Activated T-cell treated with anti-CD3 and anti-CD28 coated beads, Interleukin-2, amount 50 U/mL, for 72 hours (primary cell): ENCODE measurements around the gene DLG2. TPM values are rescaled to one million over a fixed set of nuclear protein-coding genes. Genes with fewer than 3 reads are reported as not detected.
"Not testable (repeated sequence)": the region's sequence is repeated elsewhere in the genome, so short reads cannot be mapped to it uniquely, and the experiment has no call there.

Experiments
- ATAC-seq, 2 donors: fragments of 150-1000 bp; cut with Tn5 transposase; replicated peaks in 1 of 2; 2 replicates each; pipeline ENCODE4 v1.10.0; 2021; ENCODE audit warnings: moderate library complexity in 2 of 2, mild to moderate bottlenecking in 1 of 2
- DNase-seq, 2 donors: peaks; one replicate each; pipeline ENCODE4 v3.0.0; 2021 to 2022; ENCODE audit warnings: mixed read lengths in 1 of 2
- H3K27ac Mint-ChIP-seq: one replicate; pipeline ENCODE4 v1.8.0; 2022; ENCODE audit warnings: mild to moderate bottlenecking, moderate library complexity, mixed read lengths
- H3K27me3 Mint-ChIP-seq: one replicate; pipeline ENCODE4 v1.8.0; 2022; ENCODE audit warnings: low read depth, mixed read lengths
- H3K36me3 Mint-ChIP-seq, 2 donors: one replicate each; pipeline ENCODE4 v1.8.0; 2022; ENCODE audit warnings: mixed read lengths in 2 of 2, mild to moderate bottlenecking in 1 of 2; ENCODE audit not compliant: insufficient read depth in 2 of 2
- H3K4me1 Mint-ChIP-seq: one replicate; pipeline ENCODE4 v1.8.0; 2022; ENCODE audit warnings: low read depth, mixed read lengths
- H3K4me3 Mint-ChIP-seq, 2 donors: one replicate each; pipeline ENCODE4 v1.8.0; 2022; ENCODE audit warnings: mild to moderate bottlenecking in 2 of 2, mixed read lengths in 2 of 2, moderate library complexity in 2 of 2
- H3K9me3 Mint-ChIP-seq, 2 donors: one replicate each; pipeline ENCODE4 v1.8.0; 2022; ENCODE audit warnings: mixed read lengths in 2 of 2
- total RNA-seq, 2 donors: library from RNA; stranded (reverse); gene quantifications; one replicate each; pipeline ENCODE4 v1.2.3, GENCODE V29; 2022

DLG2 gene
- total RNA-seq, 2 donors from 2014 or later, result 4.1 to 5.3 TPM

- Mint-ChIP-seq H3K36me3 (peaks cover 0 to 2% of the 10 kb centered on the region in 2 donors), H3K27me3 (no peaks in the 10 kb centered on the region), H3K9me3 (peaks cover 4 to 8% of the 10 kb centered on the region in 2 donors), H3K27ac (no peak overlapping the region), H3K4me3 (no peak overlapping the region), H3K4me1 (no peaks in the 10 kb centered on the region)
- no peak for DNase-seq
- no peak for ATAC-seq
Observed at GRCh38 chr11:84345027-84345426, 1282.1 kb downstream of the DLG2 start.

DNA sequence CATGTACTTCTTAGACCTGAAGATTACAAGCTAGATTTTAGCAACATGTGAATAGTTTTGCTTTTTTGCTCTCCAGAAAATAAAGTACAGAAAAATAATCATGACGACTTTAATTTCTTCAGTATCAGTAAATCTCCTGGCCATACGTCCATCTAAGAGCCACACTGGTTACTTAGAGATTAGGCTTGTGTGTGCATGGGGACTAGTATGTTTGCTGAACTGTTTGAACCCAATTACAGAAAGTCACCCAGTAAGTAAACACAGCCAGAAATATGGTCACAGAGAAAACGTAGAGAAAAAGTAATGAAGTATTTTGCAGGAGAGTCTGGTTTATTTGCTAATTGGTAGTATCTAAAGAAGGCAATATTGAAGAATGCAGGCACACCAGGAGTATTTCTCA lies 1287.3 kb downstream of the DLG2 start:
- Mint-ChIP-seq H3K4me1 (no peaks in the 10 kb centered on the region), H3K9me3 (peaks cover 7 to 8% of the 10 kb centered on the region in 2 donors), H3K4me3 (no peak overlapping the region), H3K27me3 (no peaks in the 10 kb centered on the region), H3K36me3 (no peaks in the 10 kb centered on the region), H3K27ac (no peak overlapping the region)
- no peak for ATAC-seq
- no peak for DNase-seq

GRCh38 chr11:84333221-84333620 lies 1293.9 kb downstream of the DLG2 start:
- no peak overlapping the region for H3K27ac Mint-ChIP-seq
- no peaks in the 10 kb centered on the region for H3K36me3 Mint-ChIP-seq
- no peaks in the 10 kb centered on the region for H3K4me1 Mint-ChIP-seq
- no peaks in the 10 kb centered on the region for H3K27me3 Mint-ChIP-seq
- DNase-seq (no peak), ATAC-seq (no peak)
- no peak overlapping the region for H3K4me3 Mint-ChIP-seq
- peaks cover 3 to 4% of the 10 kb centered on the region in 2 donors for H3K9me3 Mint-ChIP-seq

DNA sequence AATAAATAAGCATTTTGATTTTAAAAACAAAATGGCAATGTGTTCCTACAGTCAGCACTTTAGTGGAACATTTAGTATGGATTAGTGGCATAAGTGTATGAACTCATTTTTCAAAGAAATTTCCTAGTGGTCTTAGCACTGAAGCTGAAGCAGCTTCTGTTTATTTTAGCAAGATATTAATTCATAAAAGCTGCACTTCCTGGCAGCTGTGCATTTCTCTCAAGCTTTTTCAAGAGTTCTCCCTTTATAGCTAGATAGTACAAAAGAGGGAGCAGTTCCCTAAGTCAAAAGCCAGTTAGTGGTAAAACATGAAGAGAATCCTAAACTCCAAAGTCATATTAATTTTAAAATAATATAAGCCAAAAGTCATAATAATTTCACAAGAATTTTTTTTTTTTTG lies 1304.9 kb downstream of the DLG2 start:
- H3K36me3 Mint-ChIP-seq, result no peaks in the 10 kb centered on the region
- no peaks in the 10 kb centered on the region for H3K27me3 Mint-ChIP-seq
- no peak overlapping the region for H3K4me3 Mint-ChIP-seq
- no peaks in the 10 kb centered on the region for H3K4me1 Mint-ChIP-seq
- no peak overlapping the region for H3K27ac Mint-ChIP-seq
- no peak for ATAC-seq
- peaks cover 16 to 17% of the 10 kb centered on the region in 2 donors for H3K9me3 Mint-ChIP-seq
- no peak for DNase-seq

GRCh38 chr11:84319863-84320262 lies 1307.3 kb downstream of the DLG2 start:
- no peaks in the 10 kb centered on the region for H3K36me3 Mint-ChIP-seq
- no peak overlapping the region for H3K27ac Mint-ChIP-seq

GRCh38 chr11:84316866-84317555 lies 1310.1 kb downstream of the DLG2 start:
- Mint-ChIP-seq H3K36me3 (no peaks in the 10 kb centered on the region), H3K27ac (no peak overlapping the region)

More at GRCh38 chr11:84319863-84320262, 1307.3 kb downstream of the DLG2 start:
- Mint-ChIP-seq H3K9me3 (peaks cover 16 to 17% of the 10 kb centered on the region in 2 donors), H3K4me3 (no peak overlapping the region), H3K4me1 (no peaks in the 10 kb centered on the region), H3K27me3 (no peaks in the 10 kb centered on the region)
- DNase-seq (no peak), ATAC-seq (no peak)

GRCh38 chr11:84313830-84314359 lies 1313.2 kb downstream of the DLG2 start:
- Mint-ChIP-seq H3K4me3 (no peak overlapping the region), H3K4me1 (no peaks in the 10 kb centered on the region), H3K36me3 (no peaks in the 10 kb centered on the region), H3K27ac (no peak overlapping the region), H3K9me3 (peaks cover 3 to 5% of the 10 kb centered on the region in 2 donors), H3K27me3 (no peaks in the 10 kb centered on the region)
- ATAC-seq, result no peak
- DNase-seq, result no peak

More at GRCh38 chr11:84316866-84317555, 1310.1 kb downstream of the DLG2 start:
- H3K4me3 Mint-ChIP-seq, result no peak overlapping the region
- peaks cover 8 to 10% of the 10 kb centered on the region in 2 donors for H3K9me3 Mint-ChIP-seq
- DNase-seq (no peak), ATAC-seq (no peak)
- H3K27me3 Mint-ChIP-seq, result no peaks in the 10 kb centered on the region
- no peaks in the 10 kb centered on the region for H3K4me1 Mint-ChIP-seq

DNA sequence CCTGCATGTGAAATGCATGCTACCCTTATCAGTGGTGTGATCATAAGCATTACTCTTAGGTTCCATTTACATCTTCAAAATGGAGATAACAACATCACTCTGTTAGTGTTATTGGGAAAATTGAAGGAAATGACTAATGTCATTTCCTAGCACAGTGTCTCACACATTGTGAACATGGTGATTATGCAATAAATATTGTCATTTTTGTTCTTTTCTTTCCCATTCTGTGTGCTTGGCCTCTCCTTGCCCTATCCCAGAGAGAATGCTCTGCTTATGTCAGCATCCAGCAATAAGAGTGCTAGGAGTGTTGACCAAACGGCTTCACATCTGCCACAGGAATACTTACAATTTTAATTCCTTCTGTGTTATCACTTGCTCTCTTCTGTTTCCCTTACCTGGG lies 1316.9 kb downstream of the DLG2 start:
- H3K4me3 Mint-ChIP-seq, result no peak overlapping the region
- DNase-seq (no peak), ATAC-seq (no peak)
- H3K27ac Mint-ChIP-seq, result no peak overlapping the region
- H3K9me3 Mint-ChIP-seq, result peaks cover 1 to 6% of the 10 kb centered on the region in 2 donors
- H3K4me1 Mint-ChIP-seq, result no peaks in the 10 kb centered on the region
- no peaks in the 10 kb centered on the region for H3K36me3 Mint-ChIP-seq
- H3K27me3 Mint-ChIP-seq, result no peaks in the 10 kb centered on the region

DNA sequence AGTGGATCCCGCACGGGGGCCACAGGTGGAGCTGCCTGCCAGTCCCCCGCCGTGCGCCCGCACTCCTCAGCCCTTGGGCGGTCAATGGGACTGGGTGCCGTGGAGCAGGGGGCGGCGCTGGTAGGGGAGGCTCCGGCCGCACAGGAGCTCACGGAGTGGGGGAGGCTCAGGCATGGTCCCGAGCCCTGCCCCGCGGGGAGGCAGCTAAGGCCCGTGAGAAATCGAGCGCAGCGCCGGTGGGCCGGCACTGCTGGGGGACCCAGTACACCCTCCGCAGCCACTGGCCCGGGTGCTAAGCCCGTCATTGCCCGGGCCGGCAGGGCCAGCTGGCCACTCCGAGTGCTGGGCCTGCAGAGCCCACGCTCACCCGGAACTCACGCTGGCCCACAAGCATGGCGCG lies 1318.7 kb downstream of the DLG2 start:
- H3K36me3 Mint-ChIP-seq, H3K27me3 Mint-ChIP-seq, ATAC-seq, H3K4me1 Mint-ChIP-seq, H3K27ac Mint-ChIP-seq, H3K4me3 Mint-ChIP-seq, H3K9me3 Mint-ChIP-seq, DNase-seq: not testable (repeated sequence)

DNA sequence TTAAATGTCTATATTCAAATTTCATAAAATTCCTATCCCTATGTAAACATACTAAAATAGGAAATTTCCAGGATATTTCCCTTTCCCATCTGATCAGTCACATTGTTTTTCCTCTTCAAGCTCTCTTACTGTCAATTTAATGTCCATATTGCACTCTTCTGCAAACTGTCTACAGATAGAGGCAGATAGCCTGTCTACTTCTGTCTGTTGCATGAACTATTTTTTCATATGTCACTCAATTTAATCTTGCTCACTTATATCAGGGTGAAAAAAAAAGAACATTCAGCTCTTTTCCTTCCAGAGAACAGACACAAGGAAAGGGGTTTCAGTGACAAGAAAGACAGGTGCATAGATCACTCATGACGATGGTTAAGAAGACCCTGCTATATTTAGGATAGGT lies 1327.1 kb downstream of the DLG2 start:
- no peak for ATAC-seq
- no peaks in the 10 kb centered on the region for H3K36me3 Mint-ChIP-seq

GRCh38 chr11:84297570-84297969 lies 1329.6 kb downstream of the DLG2 start:
- DNase-seq, result no peak
- Mint-ChIP-seq H3K27me3 (no peaks in the 10 kb centered on the region), H3K9me3 (no peaks in the 10 kb centered on the region), H3K4me1 (no peaks in the 10 kb centered on the region), H3K4me3 (no peak overlapping the region), H3K36me3 (no peaks in the 10 kb centered on the region), H3K27ac (no peak overlapping the region)
- ATAC-seq, result no peak

More for the DNA sequence above, 1327.1 kb downstream of the DLG2 start:
- no peak for DNase-seq
- Mint-ChIP-seq H3K27me3 (no peaks in the 10 kb centered on the region), H3K27ac (no peak overlapping the region), H3K9me3 (no peaks in the 10 kb centered on the region), H3K4me3 (no peak overlapping the region), H3K4me1 (no peaks in the 10 kb centered on the region)

DNA sequence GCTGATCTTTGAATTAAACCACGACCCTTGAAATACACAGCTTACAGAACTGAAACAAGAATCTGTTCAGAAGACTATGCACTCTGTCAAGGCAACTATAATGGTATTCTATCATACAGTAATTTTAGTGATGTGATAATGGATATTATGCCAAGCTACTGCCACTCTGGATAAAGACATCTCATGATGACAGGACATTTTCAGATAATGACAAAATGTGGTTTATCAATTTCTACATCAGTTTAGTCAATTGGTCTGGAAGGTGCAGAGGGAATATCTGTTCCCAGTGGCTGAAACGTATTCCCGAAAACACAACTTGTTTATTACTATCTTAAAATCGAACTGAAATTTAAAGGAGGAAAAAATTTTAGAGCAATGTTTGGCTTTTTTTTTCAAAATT lies 1331.3 kb downstream of the DLG2 start:
- ATAC-seq (no peak), DNase-seq (no peak)
- Mint-ChIP-seq H3K9me3 (no peaks in the 10 kb centered on the region), H3K4me1 (no peaks in the 10 kb centered on the region), H3K27ac (no peak overlapping the region), H3K4me3 (no peak overlapping the region), H3K27me3 (no peaks in the 10 kb centered on the region), H3K36me3 (no peaks in the 10 kb centered on the region)

DNA sequence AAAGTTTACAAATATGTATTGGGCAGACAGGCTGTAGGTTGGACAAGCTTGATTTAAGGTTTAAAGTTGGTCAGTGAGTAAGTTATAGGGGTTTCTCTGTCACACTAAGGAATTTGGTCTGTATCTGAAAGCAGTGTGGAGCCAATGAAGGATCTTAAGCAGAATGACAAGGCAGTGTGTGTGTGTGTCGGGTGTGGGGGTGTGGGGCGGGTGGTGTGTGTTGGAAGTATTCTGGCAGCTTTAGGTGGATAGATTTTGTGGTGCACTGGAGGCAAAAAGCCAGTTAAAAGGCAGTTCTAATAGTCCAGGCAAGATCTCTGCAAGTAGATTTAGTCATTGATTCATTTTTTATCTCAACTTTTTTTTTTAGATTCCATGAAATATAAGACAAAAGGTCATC lies 1334.2 kb downstream of the DLG2 start:
- Mint-ChIP-seq H3K4me3 (no peak overlapping the region), H3K27ac (no peak overlapping the region), H3K27me3 (no peaks in the 10 kb centered on the region), H3K36me3 (no peaks in the 10 kb centered on the region), H3K9me3 (no peaks in the 10 kb centered on the region), H3K4me1 (no peaks in the 10 kb centered on the region)
- DNase-seq (no peak), ATAC-seq (no peak)

- no peaks in the 10 kb centered on the region for H3K36me3 Mint-ChIP-seq
Observed at GRCh38 chr11:84292006-84292405, 1335.1 kb downstream of the DLG2 start.

More at GRCh38 chr11:84292006-84292405, 1335.1 kb downstream of the DLG2 start:
- Mint-ChIP-seq H3K4me3 (no peak overlapping the region), H3K27ac (no peak overlapping the region), H3K27me3 (no peaks in the 10 kb centered on the region), H3K4me1 (no peaks in the 10 kb centered on the region), H3K9me3 (peaks cover 6% of the 10 kb centered on the region in 2 donors)
- DNase-seq (no peak), ATAC-seq (no peak)
